Cerebellar cortex (tissue), 1 donor: ENCODE results near the gene SNX22.
A peak's percentile ranks its signal among the peaks of the same experiment; 100 is the strongest.

Experiments
- DNase-seq: peaks from one replicate; pipeline ENCODE4 v3.0.0-alpha.2; 2015; ENCODE audit warnings: low spot score

SNX22 gene

DNA sequence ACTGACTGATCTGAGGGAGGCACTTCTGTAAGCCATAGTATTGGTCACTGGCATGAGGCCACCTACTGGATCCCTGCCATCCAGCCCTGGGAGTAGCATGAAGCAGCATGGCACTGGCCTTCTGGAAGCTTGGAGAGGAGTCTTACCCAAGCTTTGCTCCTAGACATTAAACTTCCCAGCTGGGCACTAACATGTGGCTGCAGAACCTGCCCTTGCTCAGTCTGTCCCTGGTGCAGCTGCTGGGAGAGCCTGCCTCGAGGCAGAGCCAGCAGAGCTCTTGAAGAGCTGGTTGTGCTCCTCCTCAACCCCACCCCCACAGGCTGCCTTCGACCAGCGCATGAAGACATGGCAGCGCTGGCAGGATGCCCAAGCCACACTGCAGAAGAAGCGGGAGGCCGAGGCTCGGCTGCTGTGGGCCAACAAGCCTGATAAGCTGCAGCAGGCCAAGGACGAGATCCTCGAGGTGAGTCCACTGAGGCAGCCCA, 17.1 kb upstream of the SNX22 start:
- DNase-seq, result peak; percentile 54

DNA sequence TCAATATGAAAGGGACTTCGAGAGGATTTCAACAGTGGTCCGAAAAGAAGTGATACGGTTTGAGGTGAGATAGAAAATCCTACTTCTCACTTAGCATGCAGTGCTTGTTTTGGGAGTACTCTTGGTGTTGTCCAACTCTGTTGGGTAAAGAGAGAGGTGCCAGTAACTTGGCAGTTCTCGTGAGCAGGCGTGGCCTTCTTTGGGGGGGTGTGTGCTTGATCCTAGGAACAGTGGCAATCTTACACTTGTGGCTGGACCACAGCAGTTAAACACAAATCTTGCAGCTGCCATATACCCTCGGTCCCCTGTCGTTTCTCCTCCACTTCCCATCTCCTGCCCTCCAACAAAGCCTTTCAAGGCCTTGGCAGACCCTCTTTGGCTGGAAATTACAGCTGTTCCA, 15.2 kb upstream of the SNX22 start:
- DNase-seq, result no peak

DNA sequence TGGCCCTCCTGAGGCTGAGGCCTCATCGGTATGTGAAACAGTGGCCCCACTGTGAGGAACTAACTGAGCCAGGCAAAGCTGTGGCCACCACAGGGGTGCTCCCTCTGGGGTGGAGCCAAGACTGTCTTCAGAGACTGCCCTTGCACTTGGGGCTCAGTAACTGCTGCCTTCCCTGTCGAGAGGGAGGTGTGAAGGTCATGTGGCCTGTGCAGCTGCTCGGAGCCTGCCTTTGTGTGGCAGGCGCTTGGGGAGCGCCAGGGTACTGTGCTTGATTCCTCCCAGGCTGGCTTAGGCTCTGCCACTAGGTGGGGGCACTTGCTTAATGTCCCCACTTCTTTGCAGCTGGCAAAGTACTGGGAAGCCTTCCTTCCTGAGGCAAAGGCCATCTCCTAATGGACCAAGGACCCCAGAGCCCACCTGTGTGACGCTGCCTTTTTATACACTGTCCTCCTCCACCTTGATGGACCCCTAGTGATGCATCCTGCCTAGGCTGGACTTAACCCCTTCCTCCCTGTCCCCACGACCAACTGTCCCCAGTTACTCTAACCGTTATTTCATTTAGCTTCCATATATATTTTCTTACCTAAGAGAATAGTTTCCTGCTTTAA, 14.2 kb upstream of the SNX22 start:
- DNase-seq, result no peak

DNA sequence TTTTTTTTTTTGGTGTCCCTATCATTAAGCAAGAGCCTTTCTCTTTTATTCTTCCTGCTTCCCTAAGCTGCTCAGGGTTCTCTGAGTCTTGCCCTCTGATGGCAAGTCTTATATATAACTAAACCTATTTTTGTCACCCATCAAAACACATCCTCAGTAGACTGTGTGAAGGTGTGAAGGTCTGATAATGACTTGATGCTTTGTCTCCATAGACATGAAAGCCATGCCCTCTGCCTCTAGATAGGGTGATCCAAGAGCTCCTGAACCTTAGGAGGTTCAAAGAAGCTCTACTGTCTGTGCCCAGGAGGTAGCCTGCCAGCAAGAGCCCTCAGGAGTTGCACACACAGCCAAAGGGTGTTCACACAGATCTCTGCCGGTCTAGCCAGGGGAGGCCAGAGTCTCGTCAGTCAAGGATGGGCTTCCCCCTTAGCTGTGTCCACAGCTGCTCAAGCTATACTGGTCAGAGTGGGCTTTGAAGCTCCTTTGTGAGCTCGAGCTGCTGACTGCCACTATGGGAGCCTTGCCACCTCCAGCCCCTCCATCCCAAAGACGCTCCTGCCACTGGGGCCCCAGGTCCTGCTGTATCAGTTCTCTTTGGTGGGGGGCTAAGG, 13.1 kb upstream of the SNX22 start:
- DNase-seq, result no peak

DNA sequence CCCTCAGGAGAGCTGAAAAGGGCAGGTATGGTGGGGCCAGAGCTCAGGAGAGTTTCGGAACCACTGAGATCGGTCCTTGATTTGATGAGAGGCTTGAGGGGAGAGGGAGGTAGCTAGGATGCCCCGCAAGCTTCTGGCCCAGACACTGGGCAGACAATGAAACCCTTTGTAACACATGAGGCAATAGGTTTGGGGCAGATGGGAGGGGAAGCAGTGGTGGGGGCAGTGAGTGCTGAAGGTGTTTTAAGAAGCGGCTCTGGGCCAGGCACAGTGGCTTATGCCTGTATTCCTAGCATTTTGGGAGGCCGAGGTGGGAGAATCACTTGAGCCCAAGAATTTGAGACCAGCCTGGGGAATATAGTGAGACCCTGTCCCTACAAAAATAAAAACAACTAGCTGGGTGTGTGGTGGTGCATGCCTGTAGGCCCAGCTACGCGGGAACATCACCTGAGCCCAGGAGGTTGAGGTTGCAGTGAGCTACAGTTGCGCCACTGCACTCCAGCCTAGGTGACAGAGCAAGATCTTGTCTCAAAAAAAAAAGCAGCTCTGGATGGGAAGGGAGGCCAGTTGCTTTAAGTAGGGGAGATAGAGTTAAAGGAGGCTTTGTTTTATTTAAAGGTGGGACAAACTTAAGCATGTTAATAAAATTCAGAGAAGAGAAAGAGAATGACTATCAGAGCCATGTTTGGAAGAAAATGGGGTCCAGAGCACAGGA, 9.6 kb upstream of the SNX22 start:
- no peak for DNase-seq

GRCh38 chr15:64143276-64143675, 8.3 kb upstream of the SNX22 start:
- DNase-seq, result no peak

GRCh38 chr15:64144192-64144564, 7.4 kb upstream of the SNX22 start:
- DNase-seq, result no peak

DNA sequence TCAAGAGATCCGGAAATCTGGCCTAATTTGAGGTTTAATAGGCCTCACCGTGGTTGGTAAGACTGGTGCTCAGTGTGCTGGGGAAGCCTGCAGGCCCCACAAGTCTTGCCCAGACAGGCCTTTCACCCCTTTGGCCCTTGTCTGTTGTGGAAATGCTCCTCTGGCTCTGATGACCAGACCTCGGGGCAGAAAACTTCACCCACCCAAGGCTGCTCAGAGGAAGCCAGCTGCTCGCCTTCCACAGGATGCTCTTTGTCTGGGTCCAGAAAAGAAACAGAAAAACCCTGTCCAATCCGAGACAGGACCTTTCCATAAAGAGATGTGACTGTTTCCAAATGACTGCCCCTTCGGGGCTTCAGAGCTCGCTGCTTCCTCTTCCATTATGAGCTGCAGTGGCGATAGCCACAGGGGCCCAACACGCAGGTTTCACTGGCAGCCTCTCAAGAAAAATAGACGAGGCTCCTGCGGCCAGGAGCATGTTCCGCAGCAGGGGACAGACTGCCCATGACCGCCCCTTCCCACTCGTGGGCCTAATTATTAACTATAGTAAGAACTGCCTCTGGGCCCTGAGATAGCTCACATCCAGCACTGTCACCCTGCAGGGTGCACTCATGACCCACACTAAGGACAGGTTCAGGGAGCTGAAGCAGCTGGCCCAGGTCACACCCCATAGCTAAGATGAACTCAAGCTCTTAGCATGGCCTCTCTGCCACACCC, 6.8 kb upstream of the SNX22 start:
- no peak for DNase-seq

GRCh38 chr15:64146041-64146440, 5.5 kb upstream of the SNX22 start:
- DNase-seq, result no peak

GRCh38 chr15:64146520-64146884, 5.0 kb upstream of the SNX22 start:
- no peak for DNase-seq

DNA sequence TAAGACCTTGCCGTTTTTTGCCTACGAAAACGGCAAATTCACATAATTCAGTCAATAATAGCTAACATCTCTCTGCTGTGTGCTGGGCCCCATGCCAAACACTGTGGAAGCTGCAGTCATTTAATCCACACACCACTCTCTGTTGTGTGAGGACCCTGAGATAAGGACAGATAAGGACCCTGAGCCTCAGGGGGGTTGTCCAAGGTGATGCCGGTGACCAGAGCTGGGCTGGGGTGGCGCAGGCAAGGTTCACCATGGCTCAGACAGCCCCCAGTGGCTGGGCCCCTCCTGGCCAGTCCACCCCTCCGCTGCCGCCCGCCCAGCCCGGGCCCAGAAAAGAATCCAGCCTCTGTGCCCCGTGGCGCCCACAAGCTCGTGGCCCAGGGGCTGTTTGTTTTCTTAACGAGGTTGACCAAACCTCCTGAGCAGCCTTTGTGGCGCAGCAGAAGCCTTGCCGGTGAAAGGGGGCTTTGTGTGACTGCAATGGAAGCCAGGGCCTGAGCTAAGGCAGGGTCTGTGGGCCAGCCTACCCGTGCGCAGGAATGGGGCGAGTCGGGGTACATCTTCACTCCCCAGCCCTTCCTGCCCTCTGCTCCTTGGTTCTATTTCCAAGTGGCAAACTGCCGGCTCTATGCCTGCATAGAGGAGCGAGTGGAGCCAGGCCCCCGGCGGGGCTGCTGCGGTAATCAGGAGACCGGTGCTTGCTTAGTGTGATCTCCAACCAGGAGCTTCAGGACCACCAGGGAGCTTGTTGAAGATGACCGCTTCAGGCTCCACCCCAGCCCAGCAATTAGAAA, 4.4 kb upstream of the SNX22 start:
- DNase-seq, result no peak

GRCh38 chr15:64148168-64148567, 3.4 kb upstream of the SNX22 start:
- DNase-seq, result no peak

DNA sequence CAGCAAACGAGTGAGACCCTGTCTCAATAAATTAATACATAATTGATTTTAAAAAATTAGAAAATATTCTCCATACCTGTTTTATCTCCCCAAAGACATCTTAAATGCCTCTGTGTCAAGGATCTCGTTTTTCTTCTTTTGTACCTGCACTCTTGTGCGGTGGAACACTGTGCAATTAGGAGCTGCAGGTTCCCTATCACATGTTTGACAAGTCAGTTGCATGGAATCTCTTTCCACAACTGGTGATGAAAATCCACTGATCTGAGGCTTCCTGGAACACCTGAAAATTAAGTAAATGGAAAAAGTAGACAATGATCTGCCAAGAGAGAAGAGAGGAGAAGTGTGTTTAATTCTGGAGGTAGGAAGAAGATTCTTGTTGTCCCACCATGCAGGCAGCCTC, 3.0 kb upstream of the SNX22 start:
- DNase-seq, result no peak

- DNase-seq, result peak; percentile 62
These were observed 2.1 kb upstream of the SNX22 start for GRCh38 chr15:64149424-64149823.

- no peak for DNase-seq
These were observed 1.5 kb upstream of the SNX22 start for GRCh38 chr15:64149893-64150578.

- peak; percentile 63 for DNase-seq
These were observed 1.2 kb downstream of the SNX22 start for GRCh38 chr15:64152507-64153387.

DNA sequence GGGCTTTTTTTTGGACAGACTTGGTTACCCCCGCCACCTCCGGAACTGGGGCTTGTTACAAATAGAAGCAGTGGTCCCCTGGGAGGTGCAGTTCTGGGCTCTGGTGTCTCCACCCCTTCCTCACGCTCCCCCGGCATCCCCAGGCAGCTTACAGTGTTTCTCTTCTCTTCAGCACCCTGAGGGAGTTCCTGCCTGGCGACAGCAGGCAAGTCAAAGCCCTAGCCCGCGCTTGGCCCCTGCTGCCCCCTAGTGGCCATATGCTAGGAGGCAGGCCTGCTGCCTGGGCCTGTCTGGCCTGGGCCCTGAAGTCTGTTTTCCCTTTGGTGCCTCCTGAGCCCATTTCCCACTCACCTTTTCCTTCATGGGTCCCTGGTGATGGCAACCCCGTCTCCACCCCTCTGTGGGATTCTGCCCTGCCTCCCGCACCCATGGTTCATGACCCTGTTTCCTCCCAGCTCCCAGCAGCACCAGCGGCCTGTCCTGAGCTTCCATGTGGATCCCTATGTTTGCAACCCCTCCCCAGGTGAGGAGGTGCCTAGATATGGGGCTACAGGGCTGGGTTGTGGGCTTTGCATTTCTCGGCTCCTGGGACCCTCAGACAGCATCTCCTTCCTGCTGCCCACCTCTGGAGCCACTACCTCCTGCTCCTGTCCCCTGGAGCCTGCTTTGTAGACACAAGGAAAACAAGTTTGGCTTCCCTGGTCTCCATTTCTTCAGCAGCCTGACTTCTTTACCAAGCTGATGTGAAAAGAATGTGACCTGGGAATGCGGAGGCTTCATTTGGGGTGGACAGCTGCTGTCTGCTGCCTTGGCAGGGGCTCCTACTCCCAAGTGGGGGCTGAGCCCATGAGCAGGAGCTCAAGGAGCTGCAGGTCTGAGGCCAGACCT, 2.2 kb downstream of the SNX22 start:
- peak; percentile 94 for DNase-seq

- no peak for DNase-seq
These were observed 4.5 kb downstream of the SNX22 start for GRCh38 chr15:64155802-64156651.
